ENCODE data around the gene ABCC9. TPM values are rescaled to one million over a fixed set of nuclear protein-coding genes. Genes with fewer than 3 reads are reported as not detected.

ABCC9 gene
- total RNA-seq, 1 experiment from 2014 or later = not detected

GRCh38 chr12:21980544-21980943, 39.3 kb upstream of the ABCC9 start:
- Histone ChIP-seq H2AK5ac (ENCODE audit: insufficient read length, low read length) (no peak overlapping the region), H3K18ac (ENCODE audit: insufficient read length, low read depth, low read length) (no peak overlapping the region), H3K9me3 (ENCODE audit: control insufficient read depth, low read depth, low read length) (no peaks in the 10 kb centered on the region), H3K27me3 (ENCODE audit: insufficient read depth, low read length) (no peaks in the 10 kb centered on the region), H3K79me2 (ENCODE audit: insufficient read depth, low read length) (no peaks in the 10 kb centered on the region), H3K4ac (ENCODE audit: low read depth, low read length) (no peak overlapping the region), H3K23me2 (ENCODE audit: insufficient read length, low read depth, low read length, poor library complexity, severe bottlenecking) (no peaks in the 10 kb centered on the region), H4K20me1 (ENCODE audit: control insufficient read depth, insufficient read depth, insufficient read length) (no peaks in the 10 kb centered on the region), H3K79me1 (ENCODE audit: insufficient read depth, low read depth, low read length, poor library complexity, severe bottlenecking) (no peaks in the 10 kb centered on the region), H4K5ac (ENCODE audit: insufficient read length, low read depth, low read length) (no peak overlapping the region), H2AFZ (ENCODE audit: low read length) (no peak overlapping the region), H2BK15ac (ENCODE audit: low read depth, low read length) (no peak overlapping the region), H2BK12ac (ENCODE audit: insufficient read length, low read depth, low read length) (no peak overlapping the region), H3K4me2 (ENCODE audit: insufficient read depth, insufficient read length, low read length) (no peak overlapping the region), H3T11ph (ENCODE audit: low read length) (no peak overlapping the region), H3K9ac (ENCODE audit: extremely low read depth, insufficient read length, low read length) (no peak overlapping the region), H3K56ac (ENCODE audit: insufficient read length, low read depth, low read length) (no peak overlapping the region), H4K91ac (ENCODE audit: insufficient read length, low read depth, low read length) (no peak overlapping the region), H3K4me1 (ENCODE audit: insufficient read depth, low read length) (no peaks in the 10 kb centered on the region), H3K23ac (ENCODE audit: insufficient read length, low read depth, low read length) (no peak overlapping the region), H3K14ac (ENCODE audit: insufficient read depth, low read length) (no peak overlapping the region), H3K27ac (ENCODE audit: insufficient read length, low read depth, low read length) (no peak overlapping the region), H2BK120ac (ENCODE audit: low read depth, low read length, poor library complexity, severe bottlenecking) (no peak overlapping the region), H4K8ac (replicated peaks; ENCODE audit: insufficient read length, low read depth, low read length) (no peak overlapping the region), H2BK20ac (ENCODE audit: low read depth, low read length, poor library complexity, severe bottlenecking) (no peak overlapping the region), H2BK5ac (ENCODE audit: insufficient read length, low read length) (no peak overlapping the region)
- H3K9me3 Mint-ChIP-seq = no peaks in the 10 kb centered on the region
- WGBS (ENCODE audit: extremely low coverage, insufficient read length, low lambda C conversion rate) = no CpG with 5 or more reads among the region's 1 CpG
- no peak for DNase-seq
- no peak overlapping the region for H3K4me3 Mint-ChIP-seq
- no peak overlapping the region for H3K27ac Mint-ChIP-seq
- H3K4me1 Mint-ChIP-seq = peaks cover 7 to 8% of the 10 kb centered on the region in 2 experiments
- no peak for TF ChIP-seq CTCF (conservative IDR thresholded peaks at IDR 0.05)
- no peaks in the 10 kb centered on the region for H3K36me3 Mint-ChIP-seq (ENCODE audit: insufficient read depth in 1 of 3, low read depth in 3 of 3)
- peaks cover 3% of the 10 kb centered on the region; the same call in 1 of the 2 replicates for H3K27me3 Mint-ChIP-seq (ENCODE audit: low read depth)

Measured in H9 (cell line).